GM20000 (cell line): ENCODE results near the gene CTXN1.

Source experiments
- DNase-seq: peaks from one replicate; pipeline ENCODE4 v3.0.0; 2012; ENCODE audit warnings: low spot score
- TF ChIP-seq, protein P1 (sequence below): IDR thresholded peaks from 2 replicates; pipeline ENCODE4 v1.5.1; 2012; ENCODE audit warnings: mild to moderate bottlenecking, control low read depth; ENCODE audit errors: extremely low read depth, missing control alignments

The CTXN1 gene

DNA sequence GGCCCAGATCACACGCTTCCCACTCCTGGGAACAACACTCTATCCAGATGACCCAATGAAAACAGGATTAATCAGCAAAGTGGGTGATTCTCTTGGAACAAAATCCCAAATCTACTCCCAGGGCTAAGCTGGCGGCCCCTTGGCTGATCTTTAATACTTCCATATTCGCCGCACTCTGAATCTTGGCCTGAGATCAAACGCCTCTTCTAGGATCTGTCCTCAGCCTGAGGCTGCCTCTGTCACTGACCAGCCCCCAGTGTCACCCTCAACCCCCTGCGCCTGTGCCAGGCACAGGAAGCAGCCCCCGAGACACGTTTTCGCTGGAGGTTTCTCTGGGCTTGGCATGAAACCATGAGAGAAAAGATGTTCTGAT is 2.4 kb upstream of the CTXN1 start:
- no peak for DNase-seq
- TF ChIP-seq, protein P1, sequence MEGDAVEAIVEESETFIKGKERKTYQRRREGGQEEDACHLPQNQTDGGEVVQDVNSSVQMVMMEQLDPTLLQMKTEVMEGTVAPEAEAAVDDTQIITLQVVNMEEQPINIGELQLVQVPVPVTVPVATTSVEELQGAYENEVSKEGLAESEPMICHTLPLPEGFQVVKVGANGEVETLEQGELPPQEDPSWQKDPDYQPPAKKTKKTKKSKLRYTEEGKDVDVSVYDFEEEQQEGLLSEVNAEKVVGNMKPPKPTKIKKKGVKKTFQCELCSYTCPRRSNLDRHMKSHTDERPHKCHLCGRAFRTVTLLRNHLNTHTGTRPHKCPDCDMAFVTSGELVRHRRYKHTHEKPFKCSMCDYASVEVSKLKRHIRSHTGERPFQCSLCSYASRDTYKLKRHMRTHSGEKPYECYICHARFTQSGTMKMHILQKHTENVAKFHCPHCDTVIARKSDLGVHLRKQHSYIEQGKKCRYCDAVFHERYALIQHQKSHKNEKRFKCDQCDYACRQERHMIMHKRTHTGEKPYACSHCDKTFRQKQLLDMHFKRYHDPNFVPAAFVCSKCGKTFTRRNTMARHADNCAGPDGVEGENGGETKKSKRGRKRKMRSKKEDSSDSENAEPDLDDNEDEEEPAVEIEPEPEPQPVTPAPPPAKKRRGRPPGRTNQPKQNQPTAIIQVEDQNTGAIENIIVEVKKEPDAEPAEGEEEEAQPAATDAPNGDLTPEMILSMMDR: no peak

DNA sequence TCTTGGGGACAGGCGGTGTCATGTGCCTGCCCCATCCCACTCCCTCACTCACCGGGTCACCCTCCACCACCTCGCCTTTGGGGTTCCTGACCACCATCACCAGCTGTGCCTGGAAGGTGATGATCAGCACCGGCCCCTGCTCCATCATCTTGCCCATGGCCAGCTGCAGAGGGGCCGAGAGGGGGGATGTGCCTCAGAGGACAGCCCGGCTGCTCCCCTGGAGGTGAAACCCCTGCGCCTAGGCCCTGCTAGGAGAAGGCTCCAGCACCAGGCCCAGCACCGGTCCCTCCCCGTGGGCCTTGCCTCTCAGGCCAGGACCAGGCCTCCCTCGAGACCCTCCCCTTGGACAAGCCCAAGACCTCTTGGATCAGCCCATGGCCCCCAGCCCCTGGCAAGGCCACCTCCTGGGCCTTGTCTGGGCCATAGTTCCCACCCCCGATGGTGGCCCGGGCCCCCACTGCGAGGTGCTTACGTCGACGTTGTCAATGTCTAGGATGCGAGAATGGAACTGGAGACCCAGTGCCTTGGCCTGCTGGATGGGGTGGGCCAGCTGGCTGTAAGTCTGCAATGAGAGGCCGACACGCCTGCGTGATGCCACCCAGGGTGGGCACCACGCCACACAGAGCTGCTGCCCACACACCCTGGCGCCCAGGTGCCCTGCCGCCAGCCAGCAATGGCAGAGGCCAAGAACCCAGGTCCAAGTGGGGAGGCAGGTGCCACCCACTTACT is 1.8 kb upstream of the CTXN1 start:
- no peak for DNase-seq
- TF ChIP-seq, protein P1: no peak

DNA sequence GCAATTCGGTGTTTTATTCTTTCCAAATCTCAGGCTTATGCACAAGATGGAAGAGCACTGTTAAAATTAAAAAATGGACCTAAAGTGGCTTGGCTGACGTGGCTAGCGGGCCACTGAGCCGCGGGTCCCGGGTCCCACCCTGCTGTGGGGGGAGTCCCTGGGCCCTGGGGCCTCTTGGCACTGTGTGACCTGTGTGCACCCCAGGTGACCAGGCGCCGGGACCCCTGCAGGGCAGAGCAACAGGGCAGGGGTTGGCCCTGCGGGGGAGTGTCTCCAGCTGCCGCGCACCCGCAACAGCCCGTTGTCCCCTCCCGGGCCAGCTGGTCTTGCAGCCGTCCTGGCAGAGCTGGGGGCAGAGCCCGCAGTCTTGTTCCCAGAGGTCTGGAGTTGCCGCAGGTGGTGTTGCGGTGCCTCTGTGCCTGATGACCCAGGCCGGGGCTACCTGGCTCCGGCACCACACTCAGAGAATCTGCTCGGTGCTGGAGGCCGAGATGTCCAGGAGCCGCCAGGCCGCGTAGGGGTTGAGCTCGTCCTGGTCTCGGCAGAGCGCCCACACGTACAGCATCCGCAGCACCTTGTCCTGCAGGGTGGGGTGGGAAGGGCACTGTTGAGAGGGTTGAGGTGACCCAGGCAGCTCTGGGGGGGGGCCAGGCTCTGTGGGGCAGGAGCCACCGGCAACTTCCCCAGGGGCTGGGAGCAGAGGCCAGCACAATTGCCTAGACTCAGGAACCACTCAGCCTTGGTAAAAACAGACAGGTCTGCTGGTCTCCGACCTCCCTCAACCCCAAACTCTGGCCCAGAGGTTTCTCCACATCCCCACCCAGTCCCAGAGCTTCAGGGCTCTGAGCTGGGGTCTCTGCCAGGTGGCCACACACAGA is 1.0 kb upstream of the CTXN1 start:
- no peak for DNase-seq
- TF ChIP-seq, protein P1: no peak

DNA sequence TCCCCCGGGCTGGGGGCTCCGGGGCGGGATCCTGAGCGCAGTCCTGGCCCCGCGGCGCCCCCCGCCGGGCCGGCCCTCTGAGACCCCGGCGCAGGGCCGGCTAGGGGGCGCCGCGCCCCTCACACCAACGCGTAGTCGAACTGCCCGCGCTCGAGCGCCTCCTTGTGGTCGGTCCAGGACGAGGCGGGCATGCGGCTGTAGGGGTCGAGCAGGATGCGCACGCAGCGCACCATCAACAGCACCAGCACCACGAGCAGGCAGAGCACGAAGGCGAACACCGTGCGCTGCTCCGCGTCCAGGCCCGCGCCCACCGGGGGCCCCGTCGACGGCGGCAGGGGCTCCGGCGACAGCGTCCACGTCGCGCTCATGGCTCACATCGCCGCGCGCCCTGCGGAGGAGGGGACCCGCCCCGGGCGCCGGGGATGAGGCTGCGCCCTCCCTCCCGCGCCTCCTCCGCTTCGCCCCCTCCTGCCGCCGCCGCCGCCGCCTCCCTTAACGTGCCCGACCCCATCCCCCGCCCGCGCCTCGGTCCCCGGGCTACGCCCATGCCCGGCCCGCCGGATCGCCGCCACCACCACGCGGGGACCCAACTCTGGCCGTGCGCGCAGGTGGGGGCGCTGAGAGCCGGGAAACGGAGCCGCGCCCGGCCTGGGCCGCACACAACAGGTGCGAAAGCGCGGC is 624 bp downstream of the CTXN1 start:
- TF ChIP-seq, protein P1: peak; percentile 87
- peak; percentile 93 for DNase-seq

DNA sequence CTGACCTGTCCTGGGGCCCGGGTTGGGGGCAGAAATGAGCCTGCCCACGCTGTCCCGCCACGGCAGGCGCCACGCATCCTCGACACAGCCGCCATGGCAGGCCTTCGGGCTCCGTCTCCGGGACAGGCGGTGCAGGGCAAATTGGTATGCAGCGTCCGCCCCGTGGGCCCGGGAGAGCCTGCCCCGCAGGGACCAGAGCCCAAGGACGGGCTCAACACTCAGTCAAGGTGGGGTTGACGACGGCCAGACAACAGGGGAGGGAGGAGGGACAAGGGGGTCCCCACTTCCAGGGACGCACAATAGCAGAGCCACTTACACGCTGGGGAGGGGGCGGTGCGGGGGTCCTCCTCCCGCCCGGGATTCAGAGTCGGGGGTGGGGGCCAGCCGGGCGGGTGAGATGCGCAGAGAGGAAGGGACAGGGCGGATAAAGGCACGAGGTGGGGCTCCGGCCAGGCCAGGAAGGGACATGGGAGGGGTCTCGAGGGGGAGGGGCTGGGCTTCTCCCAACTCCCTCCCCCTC is 1.2 kb downstream of the CTXN1 start:
- TF ChIP-seq, protein P1: no peak
- DNase-seq: no peak

DNA sequence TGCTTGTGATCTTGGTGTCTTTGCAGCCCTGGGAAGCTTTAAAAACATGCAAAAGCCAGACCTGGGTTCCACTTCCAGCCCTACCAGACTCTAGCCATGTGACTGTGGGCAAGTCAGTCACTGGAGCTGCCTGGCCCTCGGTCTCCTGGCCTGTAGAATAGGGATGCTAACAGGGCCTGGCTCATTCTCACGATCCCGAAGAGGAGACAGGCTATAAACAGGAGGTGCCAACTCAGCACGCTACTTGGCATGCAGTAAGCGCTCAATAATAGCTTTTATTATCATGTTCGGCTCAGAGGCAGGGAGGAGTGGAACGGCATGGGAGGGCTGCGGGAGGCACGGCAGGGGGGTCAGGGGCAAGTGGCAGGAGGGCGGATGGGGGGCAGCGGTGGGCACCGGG is 1.7 kb downstream of the CTXN1 start:
- TF ChIP-seq, protein P1: no peak
- no peak for DNase-seq
